Mucosa of stomach (tissue), 1 donor: Measurements from ENCODE around the gene UQCR11.

Experiments used
- H3K27me3 ChIP-seq: one replicate; pipeline ENCODE4 v1.7.0; 2013; ENCODE audit warnings: mild to moderate bottlenecking, low read length; ENCODE audit not compliant: control insufficient read depth, insufficient read depth
- H3K36me3 ChIP-seq: one replicate; pipeline ENCODE4 v1.7.0; 2013; ENCODE audit warnings: low read length; ENCODE audit not compliant: control insufficient read depth, insufficient read depth
- H3K4me1 ChIP-seq: one replicate; pipeline ENCODE4 v1.7.0; 2013; ENCODE audit warnings: mild to moderate bottlenecking, low read length; ENCODE audit not compliant: control insufficient read depth, insufficient read depth
- H3K4me3 ChIP-seq: one replicate; pipeline ENCODE4 v1.7.0; 2013; ENCODE audit warnings: low read length
- H3K9ac ChIP-seq: one replicate; pipeline ENCODE4 v1.7.0; 2013; ENCODE audit warnings: mild to moderate bottlenecking, low read length, moderate library complexity
- H3K9me3 ChIP-seq: one replicate; pipeline ENCODE4 v1.7.0; 2013; ENCODE audit warnings: mild to moderate bottlenecking, low read length, moderate library complexity; ENCODE audit not compliant: control insufficient read depth
- donor health status: Pancreatic carcinoma.

Gene UQCR11

GRCh38 chr19:1551068-1552040, 53.9 kb downstream of the UQCR11 start:
- Histone ChIP-seq H3K4me1 (no peaks in the 10 kb centered on the region), H3K9me3 (no peaks in the 10 kb centered on the region), H3K4me3 (no peak overlapping the region), H3K9ac (no peak overlapping the region), H3K27me3 (peaks cover under 1% of the 10 kb centered on the region), H3K36me3 (no peaks in the 10 kb centered on the region)

- peaks cover 7% of the 10 kb centered on the region for H3K27me3 ChIP-seq
- no peaks in the 10 kb centered on the region for H3K36me3 ChIP-seq
- H3K9ac ChIP-seq = no peak overlapping the region
- H3K4me1 ChIP-seq = peaks cover 4% of the 10 kb centered on the region
- no peaks in the 10 kb centered on the region for H3K9me3 ChIP-seq
- no peak overlapping the region for H3K4me3 ChIP-seq
Observed at GRCh38 chr19:1549332-1549945, 55.8 kb downstream of the UQCR11 start.
